Transverse colon (tissue), 4 donors: ENCODE data around the gene NXPH3. TPM values are rescaled to one million over a fixed set of nuclear protein-coding genes. Genes with fewer than 3 reads are reported as not detected.

ENCODE experiments used
- total RNA-seq, 4 donors: library from RNA; depleted of rRNA; stranded (reverse); fragments of >200 nt; gene quantifications; one replicate each; pipeline ENCODE4 v1.1.0, GENCODE V29; 2016

NXPH3 gene
- total RNA-seq, 4 donors from 2014 or later = 0.20 to 4.6 (median 2.6) TPM

Other genes with a start within 250 kb of the NXPH3 start
- 10 to 100 TPM; 25.8 to 55.6 (median 50.2) TPM for gene ZNF652, start 213.6 kb upstream of the NXPH3 start, total RNA-seq
- 100 to 1,000 TPM in 1 of 4 donors, 10 to 100 TPM in 3; 40.8 to 114 (median 74.4) TPM for gene PHB1, start 161.0 kb upstream of the NXPH3 start, total RNA-seq
- gene NGFR, start 80.6 kb upstream of the NXPH3 start, total RNA-seq = 10 to 100 TPM in 2 of 4 donors, 1 to 10 TPM in 2; 3.3 to 19.8 (median 8.2) TPM
- 100 to 1,000 TPM in 1 of 4 donors, 10 to 100 TPM in 3; 75.6 to 352 (median 95.3) TPM for gene SPOP, start 102.2 kb downstream of the NXPH3 start, total RNA-seq
- 10 to 100 TPM; 23.5 to 73.3 (median 56.2) TPM for gene SLC35B1, start 132.1 kb downstream of the NXPH3 start, total RNA-seq
- 10 to 100 TPM in 2 of 4 donors, 1 to 10 TPM in 2; 8.6 to 14.6 (median 10.7) TPM for gene FAM117A, start 188.3 kb downstream of the NXPH3 start, total RNA-seq
- 10 to 100 TPM; 21.3 to 54.2 (median 32.8) TPM for gene KAT7, start 212.8 kb downstream of the NXPH3 start, total RNA-seq